Right ventricle myocardium superior (tissue), 1 donor: ENCODE data around the gene FIG4. TPM values are rescaled to one million over a fixed set of nuclear protein-coding genes. Genes with fewer than 3 reads are reported as not detected.
"Not testable (repeated sequence)": the region's sequence is repeated elsewhere in the genome, so short reads cannot be mapped to it uniquely, and the experiment has no call there.

Experiments used
- ATAC-seq: fragments of 200-7000 bp; cut with Tn5 transposase; one replicate; pipeline ENCODE4 v1.9.1; 2020; ENCODE audit warnings: mild to moderate bottlenecking; ENCODE audit not compliant: poor library complexity
- DNase-seq: peaks from one replicate; pipeline ENCODE4 v3.0.0-alpha.2; 2020
- intact Hi-C: fragments of 100-400 bp; cut with DNase I; formaldehyde crosslinking; loops from one replicate; pipeline ENCODE4 v1.11.2; 2022
- total RNA-seq: library from RNA; stranded (reverse); fragmentation: NEBNext Ultra II Directional; extraction: Animal tissue kit (Norgen Biotek cat#: 25700); gene quantifications from one replicate; pipeline ENCODE4 v1.2.1, GENCODE V29; 2021
- donor health status: DM: no; HTN: yes; CAD: no; lungs with severe emphysema.

FIG4 gene
- total RNA-seq, 1 donor from 2014 or later, result 7.7 TPM

- DNase-seq (no peak), ATAC-seq (no peak)
- intact Hi-C loops, result no loop called here
These were observed 48.6 kb downstream of the FIG4 start for GRCh38 chr6:109739686-109740085.

DNA sequence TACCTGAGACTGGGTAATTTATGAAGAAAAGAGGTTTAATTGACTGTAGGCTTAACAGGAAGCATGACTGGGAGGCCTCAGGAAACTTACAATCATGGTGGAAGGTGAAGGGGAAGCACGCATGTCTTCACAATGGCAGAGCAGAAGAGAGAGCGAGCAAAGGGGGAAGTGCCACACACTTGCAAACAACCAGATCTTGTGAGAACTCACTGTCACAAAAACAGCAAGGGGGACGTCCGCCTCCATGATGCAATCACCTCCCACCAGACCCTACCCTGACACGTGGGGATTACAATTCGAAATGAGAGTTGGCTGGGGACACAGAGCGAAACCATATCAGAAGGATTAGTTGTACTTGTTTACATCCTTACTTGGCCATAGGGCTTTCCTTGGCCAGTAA, 49.7 kb downstream of the FIG4 start:
- no peak for ATAC-seq
- no peak for DNase-seq
- intact Hi-C loops, result no loop called here

GRCh38 chr6:109743739-109744138, 52.6 kb downstream of the FIG4 start:
- no peak for DNase-seq
- intact Hi-C loops, result no loop called here
- no peak for ATAC-seq

- ATAC-seq, DNase-seq, intact Hi-C loops: not testable (repeated sequence)
These were observed 53.7 kb downstream of the FIG4 start for GRCh38 chr6:109744779-109745178.

- no peak for ATAC-seq
- no peak for DNase-seq
- intact Hi-C loops, result no loop called here
These were observed 56.1 kb downstream of the FIG4 start for GRCh38 chr6:109747221-109747620.

DNA sequence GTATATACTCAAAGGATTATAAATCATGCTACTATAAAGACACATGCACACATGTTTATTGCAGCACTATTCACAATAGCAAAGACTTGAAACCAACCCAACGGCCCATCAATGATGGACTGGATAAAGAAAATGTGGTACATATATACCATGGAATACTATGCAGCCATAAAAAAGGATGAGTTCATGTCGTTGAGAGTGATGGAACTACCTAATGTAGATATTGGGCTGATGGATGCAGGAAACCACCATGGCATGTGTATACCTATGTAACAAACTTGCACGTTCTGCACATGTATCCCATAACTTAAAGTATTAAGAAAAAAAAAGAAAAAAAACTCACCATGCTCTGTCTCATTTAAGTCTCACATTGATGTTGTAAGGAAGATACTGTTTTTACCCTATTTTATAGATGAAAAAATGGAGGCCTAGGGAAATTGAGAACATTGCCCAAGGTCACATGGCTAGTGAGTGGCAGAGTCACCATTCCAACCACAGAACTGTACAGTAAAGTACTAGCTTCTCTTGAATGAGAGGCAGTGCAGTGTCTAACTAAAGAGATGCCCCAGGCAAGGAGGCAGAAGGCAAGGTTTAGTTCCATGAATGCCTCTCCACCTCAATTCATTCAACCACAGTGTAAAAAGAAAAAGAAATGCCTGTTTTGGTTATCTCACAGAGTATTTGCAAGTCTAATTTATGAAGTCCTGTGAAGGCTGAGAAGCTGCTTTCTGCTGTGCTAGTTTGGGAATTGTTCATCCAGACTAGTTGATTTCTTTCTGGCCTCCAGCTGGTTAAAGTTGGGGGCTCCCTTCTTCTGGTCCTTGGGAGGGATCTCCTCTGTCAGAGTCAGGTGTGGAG, 68.2 kb downstream of the FIG4 start:
- intact Hi-C loops, result no loop called here
- DNase-seq (no peak), ATAC-seq (no peak)

GRCh38 chr6:109760208-109760607, 69.1 kb downstream of the FIG4 start:
- intact Hi-C loops, result no loop called here
- ATAC-seq (no peak), DNase-seq (no peak)

- intact Hi-C loops, result no loop called here
- no peak for ATAC-seq
- DNase-seq, result no peak
These were observed 71.1 kb downstream of the FIG4 start for GRCh38 chr6:109762166-109762565.

DNA sequence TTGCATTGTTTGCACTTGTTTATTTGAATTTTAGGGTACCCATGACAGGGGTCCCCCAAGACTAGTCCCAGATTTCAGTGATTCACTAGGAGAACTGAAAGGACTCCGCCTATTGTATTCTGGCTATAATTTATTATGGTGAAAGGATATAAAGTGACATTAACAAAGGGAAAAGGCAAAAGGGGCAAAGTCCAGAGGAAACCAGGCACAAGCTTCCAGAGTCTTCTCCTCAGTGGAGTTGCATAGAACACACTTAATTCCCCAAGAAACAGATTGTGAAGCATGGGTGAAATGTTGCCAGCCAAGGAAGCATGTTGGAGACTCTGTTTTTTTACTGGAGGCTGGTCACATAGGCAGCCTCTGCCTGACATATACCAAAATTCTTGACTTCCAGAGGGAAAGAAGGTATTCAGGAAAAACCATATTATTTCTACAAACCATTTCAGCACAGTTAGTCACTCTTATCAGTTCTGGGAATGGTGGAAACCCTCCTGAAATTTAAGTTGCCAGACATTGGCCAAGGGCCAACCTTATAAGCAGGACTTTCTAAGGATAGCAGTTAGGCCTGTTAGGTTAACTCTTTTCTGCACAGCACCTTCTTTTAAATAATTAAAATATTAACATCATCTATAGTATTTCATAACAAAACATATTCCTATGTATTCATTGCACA, 71.8 kb downstream of the FIG4 start:
- no peak for DNase-seq
- ATAC-seq, result no peak
- intact Hi-C loops, result no loop called here

DNA sequence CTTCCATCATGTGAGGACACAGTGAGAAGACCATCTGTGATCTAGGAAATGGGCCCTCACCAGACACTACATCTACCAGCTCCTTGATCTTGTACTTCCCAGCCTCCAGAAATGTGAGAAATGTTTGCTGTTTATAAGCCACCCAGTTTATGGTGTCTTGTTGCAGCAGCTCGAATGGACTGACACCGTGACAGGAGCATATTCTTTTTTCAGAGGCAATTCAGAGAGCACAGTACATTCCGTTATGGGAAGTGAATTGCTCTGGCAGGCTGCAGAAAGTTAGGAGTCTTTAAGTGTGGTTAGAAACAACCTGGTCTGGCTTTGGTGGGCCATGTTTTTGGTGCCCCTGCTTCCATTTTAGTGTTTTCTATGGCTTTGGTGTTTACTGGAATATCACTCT, 75.1 kb downstream of the FIG4 start:
- DNase-seq (no peak), ATAC-seq (no peak)
- intact Hi-C loops, result no loop called here

DNA sequence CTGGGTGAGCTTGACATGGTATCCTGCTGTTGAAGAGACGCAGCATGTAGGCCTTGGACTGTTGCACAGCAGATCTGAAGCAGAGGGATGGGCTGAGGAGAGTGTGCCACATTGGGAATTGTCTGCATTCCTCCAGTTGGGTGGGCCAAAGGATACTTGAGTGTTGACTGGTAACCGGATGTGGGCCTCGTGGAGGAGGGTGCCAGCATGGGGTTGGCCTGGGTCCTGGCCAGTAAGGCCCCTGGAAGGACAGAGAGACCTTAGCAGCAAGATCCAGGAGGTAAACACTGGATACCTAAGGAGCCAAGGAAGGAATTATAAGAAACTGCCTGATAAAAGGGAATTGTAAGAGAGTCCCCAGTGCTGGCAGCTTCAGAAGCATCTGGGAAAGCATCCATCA, 76.9 kb downstream of the FIG4 start:
- no peak for DNase-seq
- intact Hi-C loops, result no loop called here
- ATAC-seq, result no peak

GRCh38 chr6:109768485-109768884, 77.4 kb downstream of the FIG4 start:
- DNase-seq (no peak), ATAC-seq (no peak)
- intact Hi-C loops, result no loop called here

- DNase-seq, result no peak
- intact Hi-C loops, result no loop called here
- no peak for ATAC-seq
These were observed 78.1 kb downstream of the FIG4 start for GRCh38 chr6:109769213-109769612.

DNA sequence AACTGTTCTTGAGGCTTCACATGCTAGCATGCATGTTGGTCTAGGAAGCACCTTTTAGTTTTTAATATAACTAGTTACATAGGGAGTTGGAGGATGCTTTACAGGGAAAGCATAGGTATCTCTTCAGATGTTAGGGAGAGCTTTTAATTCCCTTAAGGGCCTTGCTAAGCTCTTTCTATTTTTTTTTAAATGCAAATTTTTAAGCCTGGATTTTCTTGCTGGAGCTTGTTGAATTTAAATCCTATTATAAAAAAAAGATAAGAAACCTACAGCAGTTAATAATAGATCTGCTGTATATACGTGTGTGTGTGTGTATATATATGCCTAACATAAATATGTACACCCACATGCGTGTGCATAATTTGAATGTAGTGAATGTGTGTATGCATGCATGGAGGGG, 79.0 kb downstream of the FIG4 start:
- intact Hi-C loops, result no loop called here
- ATAC-seq, result no peak
- no peak for DNase-seq

DNA sequence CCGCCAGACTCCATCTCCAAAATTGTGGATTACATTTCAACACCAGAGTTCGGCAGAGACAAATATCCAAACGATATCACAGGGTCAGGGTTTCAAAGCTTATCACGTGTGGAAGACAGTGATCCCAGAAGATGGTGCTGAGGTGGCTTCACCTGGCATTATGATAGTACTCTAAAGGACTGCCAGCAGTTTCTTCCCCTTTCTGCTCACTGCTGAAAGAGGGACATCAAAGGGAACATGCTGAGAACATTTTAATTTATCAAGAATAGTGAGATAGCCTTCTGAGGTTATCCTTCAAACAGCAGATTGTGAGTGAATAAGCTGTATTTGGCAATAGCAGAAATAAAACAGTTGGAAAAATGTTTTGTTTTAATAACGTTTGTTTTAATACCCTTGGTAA, 79.7 kb downstream of the FIG4 start:
- intact Hi-C loops, result no loop called here
- DNase-seq (no peak), ATAC-seq (no peak)

DNA sequence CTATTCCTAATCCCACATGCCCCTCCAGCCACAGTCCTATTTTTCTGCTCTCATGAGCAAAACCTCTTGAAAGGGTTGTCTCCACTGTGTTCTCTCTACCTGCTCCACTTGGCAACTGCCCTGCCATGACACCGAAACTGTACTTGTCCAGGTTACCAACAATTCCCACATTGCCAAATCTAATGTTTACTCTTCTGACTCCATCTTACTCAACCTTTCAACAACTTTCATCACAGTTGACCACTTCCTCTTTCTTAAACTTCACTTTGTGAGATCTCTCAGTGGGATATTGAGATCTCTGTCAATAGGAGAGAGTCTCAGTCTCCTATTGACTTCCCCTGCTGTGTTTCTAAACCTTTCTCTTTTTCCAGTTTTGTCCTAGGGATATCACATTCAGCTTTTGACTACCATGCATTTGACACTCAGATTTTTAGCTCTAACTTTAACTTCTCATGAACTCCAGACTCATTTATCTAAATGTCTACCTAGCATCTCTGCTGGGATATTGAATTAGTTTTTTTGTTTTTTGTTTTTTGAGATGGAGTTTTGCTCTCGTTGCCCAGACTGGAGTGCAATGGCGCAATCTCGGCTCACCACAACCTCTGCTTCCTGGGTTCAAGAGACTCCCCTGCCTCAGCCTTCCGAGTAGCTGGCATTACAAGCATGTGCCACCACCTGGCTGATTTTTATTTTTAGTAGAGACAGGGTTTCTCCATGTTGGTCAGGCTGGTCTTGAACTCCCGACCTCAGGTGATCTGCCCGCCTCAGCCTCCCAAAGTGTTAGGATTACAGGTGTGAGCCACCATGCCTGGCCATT, 81.1 kb downstream of the FIG4 start:
- intact Hi-C loops, DNase-seq: not testable (repeated sequence)
- peak; percentile 37 for ATAC-seq

GRCh38 chr6:109772883-109773431, 81.9 kb downstream of the FIG4 start:
- intact Hi-C loops, result no loop called here
- ATAC-seq (peak; percentile 95), DNase-seq (peak; percentile 77)

- intact Hi-C loops, result loop anchor here (5.0 kb wide), 1 partner anchor 74 kb away; no protein-coding TSS in a partner anchor
- ATAC-seq (no peak), DNase-seq (no peak)
These were observed 89.9 kb downstream of the FIG4 start for GRCh38 chr6:109781001-109781400.

GRCh38 chr6:109782491-109782999, 91.4 kb downstream of the FIG4 start:
- intact Hi-C loops, result loop anchor here (5.0 kb wide), 1 partner anchor 75 kb away; no protein-coding TSS in a partner anchor
- DNase-seq (no peak), ATAC-seq (no peak)
